ENCODE results near the gene SPEG.

Gene SPEG

DNA sequence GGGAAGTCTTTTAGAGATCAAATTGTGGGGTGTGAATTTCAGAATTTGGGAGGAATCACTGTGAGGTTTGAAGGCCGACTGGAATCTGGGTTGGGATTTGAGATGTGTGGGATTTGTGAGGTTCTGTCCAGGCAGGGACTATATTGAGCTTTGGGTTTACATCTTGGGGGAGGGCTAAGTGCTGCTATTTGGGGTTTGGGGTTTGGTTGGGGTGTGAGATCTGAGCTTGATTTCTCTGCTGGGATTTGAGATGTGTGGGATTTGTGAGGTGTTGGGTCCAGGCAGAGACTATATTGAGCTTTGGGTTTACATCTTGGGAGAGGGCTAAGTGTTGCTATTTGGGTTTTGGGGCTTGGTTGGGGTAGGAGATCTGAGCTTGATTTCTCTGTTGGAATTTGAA lies 64.9 kb downstream of the SPEG start:
- DNase-seq, result no peak

DNA sequence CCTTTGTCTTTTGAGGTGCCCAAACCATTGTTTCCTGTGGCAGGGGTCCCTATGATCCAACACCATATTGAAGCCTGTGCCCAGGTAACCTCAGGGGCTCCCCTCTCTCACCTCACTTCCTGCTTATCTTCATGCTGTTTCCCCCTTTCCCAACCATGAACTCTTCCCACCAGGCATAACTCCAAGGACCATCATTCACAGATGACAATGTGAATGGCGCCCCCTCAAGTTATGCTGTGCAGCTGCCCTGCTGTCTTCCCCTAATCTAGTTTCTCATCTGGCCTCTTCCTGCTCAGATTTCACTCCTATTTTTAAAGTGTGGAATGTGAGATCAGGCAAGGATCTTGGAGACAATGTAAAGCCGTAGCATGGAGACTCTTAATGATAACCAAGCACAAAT lies 65.5 kb downstream of the SPEG start:
- DNase-seq, result no peak

DNA sequence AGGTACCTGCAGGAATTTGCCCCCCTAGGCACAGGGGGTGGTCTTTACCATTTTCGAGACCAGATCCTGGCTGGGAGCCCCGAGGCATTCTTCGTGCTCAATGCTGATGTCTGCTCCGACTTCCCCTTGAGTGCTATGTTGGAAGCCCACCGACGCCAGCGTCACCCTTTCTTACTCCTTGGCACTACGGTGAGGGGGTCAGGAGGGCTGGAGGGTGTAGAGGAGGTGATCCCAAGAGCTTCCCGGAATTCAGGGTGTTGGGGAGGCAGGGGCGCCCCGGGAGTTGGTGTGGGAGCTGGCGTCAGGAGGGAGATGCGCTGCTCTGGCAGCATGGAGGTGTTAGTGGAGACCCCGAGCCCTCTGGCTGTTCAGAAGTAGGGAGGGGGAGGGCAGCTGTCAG lies 67.2 kb downstream of the SPEG start:
- no peak for DNase-seq

DNA sequence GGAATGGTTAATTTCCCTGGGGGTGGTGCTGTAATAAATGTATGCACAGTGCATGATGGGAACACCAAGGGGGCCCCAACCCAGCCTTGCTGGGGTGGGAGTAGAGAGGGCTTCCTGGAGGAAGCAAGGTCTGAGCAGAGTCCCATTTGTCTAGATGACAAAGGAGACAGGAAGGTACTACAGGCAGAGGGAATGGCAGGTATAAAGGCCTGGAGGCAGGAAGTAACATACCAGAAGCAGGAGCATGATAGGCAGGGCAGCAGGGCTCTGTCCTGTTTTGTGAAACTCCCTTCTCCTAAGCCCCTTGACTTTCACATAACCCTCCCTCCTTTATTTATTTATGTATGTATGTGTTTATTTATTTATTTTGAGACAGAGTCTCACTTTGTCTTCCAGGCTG lies 68.0 kb downstream of the SPEG start:
- DNase-seq, result no peak

DNA sequence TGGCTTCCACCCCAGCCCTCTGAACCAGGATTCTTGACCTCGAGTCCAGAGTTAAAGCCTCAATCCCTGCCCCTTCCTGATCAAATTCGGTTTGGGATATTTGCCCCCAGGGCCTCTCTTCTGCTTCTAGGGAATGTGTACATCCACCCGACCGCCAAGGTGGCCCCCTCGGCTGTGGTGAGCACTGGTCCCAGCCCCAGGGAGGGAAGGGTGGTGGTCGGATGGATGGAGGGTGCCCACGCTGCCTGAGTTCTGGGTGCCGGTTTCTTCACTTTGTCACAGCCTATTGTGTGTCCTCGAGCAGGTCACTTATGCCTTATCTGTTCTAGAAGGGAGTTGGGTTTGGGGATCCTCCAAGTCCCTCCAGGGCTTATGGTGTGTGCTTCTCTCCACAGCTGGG lies 70.9 kb downstream of the SPEG start:
- DNase-seq, result no peak

DNA sequence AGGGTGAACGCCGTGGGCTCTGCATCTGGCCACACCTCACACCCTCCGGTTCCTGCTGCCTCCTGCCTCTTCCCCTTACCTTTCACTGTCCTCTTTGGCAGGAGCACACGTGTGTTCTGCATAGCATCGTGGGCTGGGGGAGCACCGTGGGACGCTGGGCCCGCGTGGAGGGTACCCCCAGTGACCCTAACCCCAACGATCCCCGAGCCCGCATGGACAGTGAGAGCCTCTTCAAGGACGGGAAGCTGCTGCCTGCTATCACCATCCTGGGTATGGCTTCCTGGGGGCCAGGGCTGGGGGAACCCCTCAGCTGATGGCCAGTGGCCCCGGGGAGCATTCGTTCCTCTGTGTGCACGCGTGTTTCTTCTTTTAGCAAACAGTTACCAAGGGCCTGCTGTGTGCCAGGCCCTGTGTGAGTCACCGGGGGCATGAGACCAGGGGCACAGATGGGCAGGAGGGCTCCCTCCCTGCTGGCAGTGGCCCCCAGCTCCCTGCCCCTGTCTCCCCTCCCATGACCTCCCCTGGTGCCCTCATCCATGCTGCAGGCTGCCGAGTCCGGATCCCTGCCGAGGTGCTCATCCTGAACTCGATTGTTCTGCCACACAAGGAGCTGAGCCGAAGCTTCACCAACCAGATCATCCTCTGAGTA lies 71.6 kb downstream of the SPEG start:
- DNase-seq, result no peak

DNA sequence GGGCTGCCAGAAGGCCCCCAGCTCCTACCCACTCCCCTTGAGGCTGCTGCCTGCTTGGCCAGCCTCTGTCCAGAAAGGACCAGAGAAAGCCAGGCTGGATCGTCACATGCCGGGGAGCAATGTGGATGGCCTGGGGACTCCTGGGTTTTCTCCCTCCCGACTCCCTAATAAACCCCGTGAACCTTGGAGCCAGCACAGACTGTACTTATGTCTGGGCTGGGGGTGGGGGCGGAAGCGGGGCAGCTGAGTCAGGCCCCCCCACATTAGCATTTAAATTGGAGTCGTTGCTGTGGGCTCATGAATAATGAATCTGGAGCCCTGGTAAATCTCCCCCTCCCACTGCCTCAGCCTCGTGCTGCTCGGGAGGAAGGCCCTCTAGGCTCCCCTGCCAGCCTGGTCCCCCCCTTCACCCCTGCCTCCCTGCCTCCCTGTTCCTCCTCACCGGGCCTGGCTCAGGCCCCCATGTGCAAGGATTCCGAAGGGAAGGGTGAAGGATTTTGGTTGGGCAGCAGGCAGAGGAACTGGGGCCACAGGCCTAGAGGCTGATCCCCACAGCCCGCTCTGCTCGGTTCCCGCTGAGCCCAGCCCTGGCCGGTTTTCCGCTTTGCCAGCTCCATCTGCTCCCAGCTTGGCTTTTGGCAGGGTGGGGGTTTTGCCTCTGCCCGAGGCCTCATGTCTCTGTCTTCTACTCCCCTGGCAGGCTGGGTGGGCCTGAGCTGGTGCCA lies 72.3 kb downstream of the SPEG start:
- no peak for DNase-seq

DNA sequence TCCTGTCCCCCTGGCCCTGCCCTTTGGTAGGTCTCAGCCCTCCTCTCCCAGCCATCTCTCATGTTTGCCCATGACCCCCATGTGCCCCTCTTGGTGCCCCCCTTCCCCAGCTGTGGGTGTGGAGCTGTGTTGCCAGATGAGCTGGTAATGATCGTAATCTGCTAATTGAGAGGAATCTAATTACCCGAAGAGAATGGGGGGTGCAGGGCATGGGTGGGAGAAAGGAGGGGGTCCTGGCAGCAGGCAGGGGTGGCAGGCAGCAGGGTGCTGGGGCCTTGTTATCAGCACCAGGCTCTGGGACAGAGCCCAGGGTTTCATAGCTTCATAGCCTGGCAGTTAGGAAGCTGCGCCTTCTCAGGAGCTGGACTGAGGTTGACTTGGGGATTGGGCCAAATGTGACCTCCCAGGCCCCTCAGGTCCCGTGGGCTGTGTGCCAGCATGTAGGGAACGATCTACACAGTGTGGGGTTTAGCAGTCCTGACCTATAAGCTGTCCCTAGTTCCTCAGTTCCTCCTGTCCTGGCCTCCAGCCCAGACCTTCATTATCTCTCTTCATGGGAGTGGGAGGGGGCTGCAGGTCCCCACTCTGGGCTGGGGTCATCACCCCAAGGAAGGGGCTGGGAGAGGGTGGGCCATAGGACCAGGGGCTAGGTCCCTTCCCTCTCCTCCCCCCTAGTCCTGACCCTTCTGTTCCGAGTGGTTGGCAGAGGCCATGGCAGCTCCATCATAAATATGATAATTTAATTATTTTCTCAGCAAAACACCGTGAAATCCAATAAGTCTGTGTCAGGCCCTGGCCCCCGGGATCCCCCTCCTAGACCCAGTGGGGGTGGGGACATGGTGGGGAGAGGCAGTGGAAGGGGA lies 73.2 kb downstream of the SPEG start:
- no peak for DNase-seq

DNA sequence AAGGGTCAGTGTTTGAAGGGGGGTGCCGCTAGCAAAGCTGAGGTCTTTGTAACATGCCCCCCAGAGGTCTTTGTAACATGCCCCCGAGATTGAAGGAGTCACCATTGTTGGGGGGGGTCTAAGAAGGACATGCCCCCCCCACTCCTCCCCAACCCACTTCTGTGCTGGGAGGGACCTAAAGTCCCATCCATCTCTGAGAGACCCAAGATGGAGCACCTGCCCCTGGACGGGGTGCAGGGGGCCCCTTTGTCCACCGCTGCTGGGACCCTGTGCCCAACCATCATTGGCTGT lies 73.7 kb downstream of the SPEG start:
- no peak for DNase-seq

DNA sequence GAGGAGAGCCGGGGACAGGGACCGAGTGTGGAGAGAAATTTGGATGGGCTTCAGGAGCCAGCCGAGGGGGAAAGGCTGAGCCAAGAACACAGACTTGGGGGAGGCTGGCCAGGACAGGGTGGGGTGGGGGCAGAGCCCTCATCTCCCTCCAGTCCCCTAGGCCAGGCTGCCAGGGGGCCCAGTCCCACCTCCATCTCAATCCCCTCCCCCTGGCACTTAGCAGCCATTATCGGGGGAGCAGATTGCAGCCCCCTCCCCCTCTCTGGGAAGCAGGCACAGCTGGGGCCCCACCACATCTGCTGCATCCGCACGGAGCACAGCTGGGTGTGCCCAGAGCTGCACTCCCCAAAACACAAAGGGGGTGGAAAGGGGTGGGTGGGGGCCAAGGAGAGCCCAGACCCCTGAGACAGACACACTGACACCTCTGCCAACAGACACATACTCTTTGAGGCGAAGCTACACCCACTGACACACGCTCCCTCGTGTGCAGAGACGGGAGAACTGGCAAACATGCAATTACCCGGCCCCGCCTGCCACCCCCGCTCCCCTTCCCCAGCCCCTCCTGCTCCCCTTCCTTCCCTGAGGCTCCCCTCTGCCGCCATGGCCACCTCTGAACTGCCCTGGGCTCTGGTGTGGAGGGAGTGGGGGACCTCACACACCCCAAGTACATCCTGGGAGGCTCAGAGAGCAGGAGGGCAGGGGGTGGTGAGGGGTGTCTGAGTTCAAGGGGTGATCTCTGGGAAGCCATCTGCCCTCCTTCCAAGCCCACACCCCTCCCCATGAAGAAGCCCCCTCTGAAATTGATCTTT lies 74.5 kb downstream of the SPEG start:
- no peak for DNase-seq

DNA sequence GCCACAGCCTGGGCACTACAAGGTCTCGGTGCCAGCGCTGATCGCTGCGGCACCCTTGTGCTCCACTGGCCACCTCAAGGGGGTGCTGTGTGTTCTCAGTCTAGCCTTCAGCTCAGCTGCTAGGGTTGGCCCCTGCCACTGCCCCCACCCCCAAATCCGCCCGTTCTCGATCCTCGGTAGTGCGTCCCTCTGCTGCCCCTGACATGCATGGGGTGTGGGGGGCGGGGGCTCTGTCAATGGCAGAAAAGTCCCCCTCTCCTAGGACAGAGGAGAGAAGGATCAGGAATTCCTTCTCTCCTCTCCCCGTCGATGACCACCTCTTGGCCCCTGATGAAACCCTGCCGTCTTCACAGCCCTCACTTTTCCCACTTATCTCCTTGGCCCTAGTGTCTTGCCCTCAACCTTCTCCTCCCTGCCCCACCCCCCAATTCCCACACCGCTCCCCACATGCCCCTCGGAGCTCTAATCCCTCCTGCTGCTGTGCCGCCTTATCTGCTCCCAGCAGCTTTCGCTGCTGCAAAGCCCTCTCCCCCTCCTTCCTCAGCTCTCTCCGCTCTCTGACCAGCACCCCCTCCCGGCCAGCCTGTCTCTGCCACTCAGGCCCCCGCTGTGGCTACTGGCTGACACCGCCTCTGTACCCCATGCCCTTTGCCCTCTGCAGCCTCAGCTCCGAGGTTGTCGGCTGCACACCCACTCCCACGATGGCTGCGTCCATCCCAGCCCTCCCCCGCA lies 75.3 kb downstream of the SPEG start:
- DNase-seq, result peak; percentile 49

DNA sequence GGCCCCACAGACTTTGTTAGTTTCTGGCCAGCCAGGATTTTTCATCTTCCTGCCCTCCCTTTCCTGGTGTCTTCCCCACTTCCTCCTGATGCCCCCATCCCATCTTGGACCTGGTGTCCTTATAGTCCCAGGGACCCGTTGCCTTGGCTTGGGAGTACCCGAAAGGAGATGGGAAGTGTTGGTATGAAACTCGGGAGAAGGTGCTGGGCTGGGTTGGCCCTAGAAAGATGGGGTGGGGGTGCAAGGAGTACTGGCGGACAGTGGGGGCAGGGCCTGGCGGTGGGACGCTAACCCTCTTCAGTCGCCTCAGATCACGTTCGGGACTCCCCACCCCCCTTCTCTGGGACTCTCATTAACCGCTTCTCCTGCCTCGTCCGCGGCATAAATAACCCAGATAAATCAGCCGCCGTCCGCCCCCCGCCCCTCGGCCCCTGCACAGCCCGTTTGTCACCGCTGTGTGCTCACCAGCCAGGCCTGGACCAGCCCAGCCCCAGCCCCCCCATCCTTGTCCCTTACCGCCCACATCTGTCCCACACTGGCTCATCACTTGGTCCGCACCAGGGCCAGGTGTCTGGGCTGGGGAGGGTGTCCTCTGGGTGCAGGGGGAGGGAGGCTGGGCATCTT lies 76.0 kb downstream of the SPEG start:
- no peak for DNase-seq

DNA sequence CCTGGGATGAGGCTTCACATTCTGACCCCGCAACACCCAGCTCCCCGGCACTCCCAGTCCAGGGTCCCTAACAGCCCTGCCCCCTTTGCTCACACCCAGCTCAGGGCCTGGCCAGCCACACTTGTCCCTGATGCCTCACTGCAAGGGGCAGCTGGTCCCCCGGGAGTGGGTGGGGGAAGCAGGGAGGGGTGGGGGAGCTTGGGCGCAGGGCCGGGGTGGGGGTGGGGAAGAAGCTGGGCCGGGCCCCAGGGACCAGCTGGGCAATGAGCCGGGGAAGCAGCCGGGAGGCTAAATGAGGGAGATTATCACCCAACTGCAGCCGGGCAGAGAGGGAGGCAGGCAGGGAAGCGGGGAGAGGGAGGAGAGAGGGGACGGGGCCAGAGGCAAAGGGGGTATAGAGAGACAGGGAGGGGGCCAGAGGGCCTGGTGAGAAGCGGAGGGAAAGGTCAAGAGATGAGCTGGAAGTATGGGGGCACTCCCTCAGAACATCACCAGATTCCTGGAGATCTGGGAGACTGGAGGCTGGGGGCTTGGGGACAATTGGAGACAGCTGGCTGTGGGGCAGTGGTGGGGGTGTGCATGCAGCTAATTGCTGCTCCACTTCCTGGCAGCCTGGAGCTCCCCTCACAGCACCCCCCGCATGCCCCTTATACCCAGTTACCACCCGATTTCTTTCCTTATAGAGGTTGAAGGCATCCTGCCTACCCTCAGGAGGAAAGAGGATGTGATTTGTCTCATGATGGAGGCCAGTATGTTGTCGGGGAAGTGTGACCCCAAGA lies 77.1 kb downstream of the SPEG start:
- DNase-seq, result no peak

DNA sequence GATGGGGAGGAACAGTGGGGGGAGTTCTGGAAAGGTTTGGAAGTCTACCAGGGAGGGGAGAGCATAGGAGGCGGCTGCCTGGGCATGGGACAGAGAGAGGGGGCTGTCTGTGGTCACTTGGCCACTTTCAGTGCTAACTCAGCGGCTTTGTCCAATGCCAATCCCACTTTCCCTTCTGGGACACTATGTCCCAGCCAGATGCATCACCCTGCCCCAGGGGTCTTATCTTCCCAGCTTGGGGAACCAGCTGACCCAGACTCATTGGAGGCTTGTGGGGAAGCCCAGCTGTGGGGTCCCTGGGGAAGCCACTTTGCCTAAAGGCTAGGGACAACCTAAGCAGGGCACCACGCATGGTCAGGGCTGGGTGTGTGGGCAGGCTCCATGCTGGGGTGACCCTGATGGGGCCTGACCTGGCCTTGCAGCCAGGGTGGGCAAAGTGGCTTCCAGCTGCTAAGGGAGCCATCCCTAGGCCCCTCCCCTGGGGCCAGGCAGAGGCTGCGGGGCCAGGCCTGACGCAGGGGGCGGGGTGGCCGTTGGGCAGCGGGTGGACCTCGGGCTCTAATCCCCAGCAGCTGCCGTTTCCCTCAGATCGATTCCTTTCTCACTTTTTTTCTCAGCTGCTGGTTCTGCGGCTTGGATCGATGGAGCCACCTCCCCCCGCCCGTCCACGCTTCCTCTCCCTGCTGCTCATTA lies 78.0 kb downstream of the SPEG start:
- no peak for DNase-seq

DNA sequence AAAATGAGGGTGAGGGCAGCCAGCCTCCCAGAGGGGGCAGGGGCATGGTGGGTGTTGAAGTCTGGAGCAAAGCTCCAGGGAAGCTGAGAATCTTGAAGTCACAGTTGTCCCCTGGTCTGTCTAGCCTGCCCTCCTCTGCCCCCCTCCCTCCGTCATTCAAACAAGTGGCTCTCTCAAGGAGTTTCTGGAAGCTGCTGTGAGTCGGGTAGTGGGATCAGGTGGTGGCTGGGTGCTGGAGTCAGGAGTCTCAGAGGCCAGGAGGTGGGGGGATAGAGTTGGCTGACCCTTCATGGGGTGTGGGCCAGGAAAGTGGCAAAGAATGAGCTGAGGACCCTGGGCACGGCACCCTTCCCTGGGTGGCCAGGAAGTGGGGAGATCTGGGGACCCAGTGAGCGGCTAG lies 79.1 kb downstream of the SPEG start:
- DNase-seq, result no peak

DNA sequence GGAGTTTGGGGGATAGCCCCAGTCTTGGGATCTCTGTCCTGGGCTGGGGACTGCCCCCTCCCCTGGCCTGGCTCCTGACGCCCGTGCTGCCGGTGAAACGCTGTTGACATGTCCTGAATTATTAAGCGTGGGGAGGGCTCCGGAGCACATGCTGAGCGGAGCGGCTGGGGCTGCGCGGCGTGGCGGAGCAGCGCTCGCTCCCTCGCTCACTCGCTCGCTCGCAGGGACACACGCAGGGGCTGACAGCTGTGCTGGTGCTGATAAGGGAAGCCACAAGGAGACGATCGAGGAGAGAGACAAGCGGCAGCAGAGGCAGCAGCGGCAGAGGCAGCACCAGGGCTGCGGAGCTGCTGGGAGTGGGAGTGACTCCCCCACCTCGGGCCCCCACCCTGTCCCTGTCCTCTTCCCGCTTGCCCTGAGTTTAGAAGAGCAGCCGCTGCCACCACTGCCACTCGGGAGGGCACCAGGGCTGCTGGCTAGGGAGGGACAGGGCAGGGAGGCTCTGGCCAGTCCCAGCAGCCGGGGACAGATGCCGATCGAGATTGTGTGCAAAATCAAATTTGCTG lies 79.6 kb downstream of the SPEG start, which contains the start of gene ASIC4:
Gene ASIC4, plus strand, starts transcription at position 287 of the 566 bp plus-strand sequence. Its CDS starts 243 bp downstream, at position 530.
- DNase-seq, result no peak

DNA sequence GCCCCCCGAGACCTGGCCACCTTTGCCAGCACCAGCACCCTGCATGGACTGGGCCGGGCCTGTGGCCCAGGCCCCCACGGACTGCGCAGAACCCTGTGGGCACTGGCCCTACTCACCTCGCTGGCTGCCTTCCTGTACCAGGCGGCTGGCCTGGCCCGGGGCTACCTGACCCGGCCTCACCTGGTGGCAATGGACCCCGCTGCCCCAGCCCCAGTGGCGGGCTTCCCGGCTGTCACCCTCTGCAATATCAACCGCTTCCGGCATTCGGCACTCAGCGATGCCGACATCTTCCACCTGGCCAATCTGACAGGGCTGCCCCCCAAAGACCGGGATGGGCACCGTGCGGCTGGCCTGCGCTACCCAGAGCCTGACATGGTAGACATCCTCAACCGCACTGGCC lies 80.2 kb downstream of the SPEG start:
- no peak for DNase-seq

DNA sequence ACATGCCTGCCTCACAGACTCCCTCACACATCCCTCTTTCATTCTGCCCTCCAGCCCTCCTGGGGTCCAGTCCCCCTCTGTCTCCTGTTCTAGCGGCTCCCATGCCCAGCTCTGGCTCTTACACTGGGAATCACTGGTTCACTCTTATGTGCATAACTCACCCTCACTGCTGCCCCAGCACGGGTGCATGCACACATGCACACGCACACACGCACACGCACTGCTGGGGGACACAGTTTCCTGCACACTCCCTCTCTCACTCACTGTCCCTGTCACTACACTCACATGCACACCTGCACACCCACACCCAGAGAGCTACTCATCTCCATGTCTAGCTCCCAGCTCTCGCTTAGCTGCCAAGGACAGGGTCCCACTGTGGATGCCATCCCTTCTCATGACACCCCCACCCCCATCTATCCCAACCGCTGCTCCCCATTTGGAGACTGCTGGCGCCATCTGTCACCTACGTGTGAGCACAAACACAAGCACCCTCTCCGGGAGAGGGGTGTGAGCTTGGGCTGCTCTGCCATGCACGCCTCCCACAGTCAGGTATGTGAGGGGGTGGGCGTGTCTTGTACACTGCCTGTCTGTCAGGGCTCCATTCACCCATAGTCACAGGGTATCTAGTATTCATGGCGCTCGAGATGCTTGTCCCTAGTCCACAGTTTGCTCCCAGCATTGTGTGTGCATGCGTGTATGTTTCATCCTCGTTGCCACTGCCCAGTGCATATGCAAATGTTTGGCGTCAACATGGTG lies 81.4 kb downstream of the SPEG start:
- no peak for DNase-seq

DNA sequence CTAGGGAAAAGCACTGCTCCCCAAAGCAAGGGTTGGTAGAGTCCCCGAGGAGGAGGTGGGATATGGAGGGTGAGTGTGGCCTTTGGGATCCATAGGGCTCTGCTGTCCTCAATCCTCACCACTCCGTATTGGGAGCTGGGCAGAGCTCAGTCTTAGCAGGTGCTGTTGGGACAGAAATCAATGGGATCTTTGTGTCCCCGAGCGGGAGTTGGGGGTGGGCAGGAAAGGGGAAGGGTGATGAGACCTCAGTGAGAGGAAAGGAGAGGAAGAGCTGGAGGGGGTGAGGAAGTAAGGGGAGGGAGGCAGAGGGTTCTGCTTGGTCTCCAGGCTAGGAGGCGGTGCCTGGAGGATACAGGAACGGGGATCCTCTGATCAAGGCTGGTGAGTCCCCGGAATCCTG lies 82.2 kb downstream of the SPEG start:
- no peak for DNase-seq
